ENCODE data around the gene PEF1.

PEF1 gene

GRCh38 chr1:31655756-31656155 is 11.1 kb upstream of the PEF1 start:
- TF ChIP-seq ARNT (IDR thresholded peaks at IDR 0.05) (no peak), TARDBP (IDR thresholded peaks at IDR 0.05) (no peak), ELF4 (IDR thresholded peaks at IDR 0.05) (no peak), ZNF384 (IDR thresholded peaks at IDR 0.05) (no peak), BHLHE40 (IDR thresholded peaks at IDR 0.05; ENCODE audit: borderline replicate concordance) (no peak)
- ChIA-PET POLR2A (no interaction called here), CTCF (interaction anchor here (1.2 kb wide), 1 partner anchor 60 kb away, joined by 3 read pairs; no protein-coding TSS in a partner anchor)
- DNase-seq (ENCODE audit: extremely low spot score) = no peak

DNA sequence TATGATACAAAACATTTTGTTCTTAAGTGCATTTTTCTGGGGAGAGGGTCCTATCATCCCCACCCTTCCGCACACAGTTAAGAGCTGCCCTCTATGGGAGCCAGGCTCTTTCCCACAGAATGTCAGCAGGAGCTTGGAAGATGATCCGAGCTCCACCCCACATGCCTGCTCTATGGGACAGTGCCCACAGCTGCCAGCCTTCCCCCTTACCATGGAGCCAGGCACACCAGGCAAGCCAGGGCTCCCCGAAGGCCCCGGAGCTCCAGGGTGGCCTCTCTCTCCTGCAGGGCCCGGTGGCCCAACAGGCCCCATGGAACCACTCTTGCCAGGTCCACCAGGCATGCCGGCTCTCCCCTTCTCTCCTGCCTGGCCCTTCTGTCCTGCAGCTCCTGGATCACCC is 10.4 kb upstream of the PEF1 start:
- POLR2A ChIA-PET = interaction anchor here (1.0 kb wide), 1 partner anchor 79 kb away, joined by 3 read pairs; no protein-coding TSS in a partner anchor
- DNase-seq (ENCODE audit: extremely low spot score) = no peak
- TF ChIP-seq L3MBTL2 (conservative IDR thresholded peaks at IDR 0.05) (no peak), TARDBP (IDR thresholded peaks at IDR 0.05) (no peak), ELF4 (IDR thresholded peaks at IDR 0.05) (no peak), FOXA1 (IDR thresholded peaks at IDR 0.05) (no peak)
- CTCF ChIA-PET = interaction anchor here (1.2 kb wide), 1 partner anchor 60 kb away, joined by 3 read pairs; no protein-coding TSS in a partner anchor

GRCh38 chr1:31654474-31654776 is 9.7 kb upstream of the PEF1 start:
- no peak for DNase-seq (ENCODE audit: extremely low spot score)
- TF ChIP-seq BHLHE40 (IDR thresholded peaks at IDR 0.05; ENCODE audit: borderline replicate concordance) (no peak), FOXA1 (IDR thresholded peaks at IDR 0.05) (no peak), CTBP1 (IDR thresholded peaks at IDR 0.05; ENCODE audit: borderline replicate concordance) (no peak), FOXK2 (IDR thresholded peaks at IDR 0.05) (no peak), LEF1 (IDR thresholded peaks at IDR 0.05; ENCODE audit: borderline replicate concordance) (no peak), TARDBP (IDR thresholded peaks at IDR 0.05) (no peak), SP1 (IDR thresholded peaks at IDR 0.05) (no peak), L3MBTL2 (conservative IDR thresholded peaks at IDR 0.05) (no peak), NFRKB (IDR thresholded peaks at IDR 0.05) (no peak), HDGF (IDR thresholded peaks at IDR 0.05; ENCODE audit: borderline replicate concordance) (no peak), FOXM1 (IDR thresholded peaks at IDR 0.05; ENCODE audit: borderline replicate concordance) (no peak), ARNT (IDR thresholded peaks at IDR 0.05) (no peak), SUZ12 (IDR thresholded peaks at IDR 0.05) (no peak), ZNF384 (IDR thresholded peaks at IDR 0.05) (no peak)
- POLR2A ChIA-PET = interaction anchor here (1.0 kb wide), 1 partner anchor 80 kb away, joined by 3 read pairs; no protein-coding TSS in a partner anchor
- CTCF ChIA-PET = interaction anchor here (0.9 to 1.2 kb wide), 2 partner anchors 10 to 61 kb away, joined by 3 to 4 read pairs; no protein-coding TSS in a partner anchor

DNA sequence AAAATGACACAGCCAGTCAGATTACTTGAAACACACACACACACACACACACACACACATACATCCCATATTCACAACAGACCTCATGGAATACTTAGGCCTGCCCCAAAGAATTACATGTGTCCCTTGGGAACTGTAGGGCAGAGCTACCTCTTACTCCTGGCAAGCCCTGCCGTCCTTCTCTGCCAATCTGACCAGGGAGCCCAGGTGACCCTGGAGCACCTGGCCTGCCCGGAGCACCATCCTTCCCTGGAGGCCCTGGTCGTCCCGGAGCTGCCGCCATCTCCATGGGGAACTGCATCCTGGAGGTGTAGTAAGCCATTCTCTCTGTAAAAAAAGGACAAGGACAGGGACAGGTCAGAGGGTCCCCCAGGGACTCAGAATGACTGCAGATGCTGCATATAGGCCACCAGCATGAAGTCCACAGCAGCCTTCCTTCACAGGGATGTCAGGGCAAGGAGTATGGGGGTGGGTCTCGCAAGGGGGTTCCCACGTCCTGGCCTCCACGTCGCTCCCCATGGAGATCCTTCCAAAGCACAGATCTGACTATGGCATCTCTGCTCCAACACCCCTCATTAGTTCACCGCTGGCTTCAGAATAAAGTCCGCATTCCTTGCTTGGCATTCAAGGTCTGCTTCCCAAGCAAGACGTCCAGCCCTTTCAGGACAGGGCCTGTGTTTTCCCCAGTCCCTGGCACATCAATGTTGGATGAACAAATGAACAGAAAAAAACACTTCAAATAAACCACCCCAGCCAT is 9.2 kb upstream of the PEF1 start:
- TF ChIP-seq NFRKB (IDR thresholded peaks at IDR 0.05) (no peak), HDGF (IDR thresholded peaks at IDR 0.05; ENCODE audit: borderline replicate concordance) (no peak), CTBP1 (IDR thresholded peaks at IDR 0.05; ENCODE audit: borderline replicate concordance) (no peak), SUZ12 (IDR thresholded peaks at IDR 0.05) (no peak), L3MBTL2 (conservative IDR thresholded peaks at IDR 0.05) (no peak), TARDBP (IDR thresholded peaks at IDR 0.05) (no peak), FOXM1 (IDR thresholded peaks at IDR 0.05; ENCODE audit: borderline replicate concordance) (no peak), ARNT (IDR thresholded peaks at IDR 0.05) (no peak), BHLHE40 (IDR thresholded peaks at IDR 0.05; ENCODE audit: borderline replicate concordance) (no peak), LEF1 (IDR thresholded peaks at IDR 0.05; ENCODE audit: borderline replicate concordance) (no peak), FOXK2 (IDR thresholded peaks at IDR 0.05) (no peak), ELF4 (IDR thresholded peaks at IDR 0.05) (no peak), SP1 (IDR thresholded peaks at IDR 0.05) (no peak), ZNF384 (IDR thresholded peaks at IDR 0.05) (no peak), FOXA1 (IDR thresholded peaks at IDR 0.05) (no peak)
- TF ChIP-seq, protein P1, sequence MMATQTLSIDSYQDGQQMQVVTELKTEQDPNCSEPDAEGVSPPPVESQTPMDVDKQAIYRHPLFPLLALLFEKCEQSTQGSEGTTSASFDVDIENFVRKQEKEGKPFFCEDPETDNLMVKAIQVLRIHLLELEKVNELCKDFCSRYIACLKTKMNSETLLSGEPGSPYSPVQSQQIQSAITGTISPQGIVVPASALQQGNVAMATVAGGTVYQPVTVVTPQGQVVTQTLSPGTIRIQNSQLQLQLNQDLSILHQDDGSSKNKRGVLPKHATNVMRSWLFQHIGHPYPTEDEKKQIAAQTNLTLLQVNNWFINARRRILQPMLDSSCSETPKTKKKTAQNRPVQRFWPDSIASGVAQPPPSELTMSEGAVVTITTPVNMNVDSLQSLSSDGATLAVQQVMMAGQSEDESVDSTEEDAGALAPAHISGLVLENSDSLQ (IDR thresholded peaks at IDR 0.05) = no peak
- no peak for DNase-seq (ENCODE audit: extremely low spot score)
- ChIA-PET POLR2A (no interaction called here), CTCF (interaction anchor here (0.9 kb wide), 1 partner anchor 10 kb away, joined by 4 read pairs; no protein-coding TSS in a partner anchor)

- POLR2A ChIA-PET = interaction anchor here (0.8 kb wide), 1 partner anchor 8 kb away, joined by 3 read pairs; the partner anchor contains the start of gene PEF1
- no peak for DNase-seq (ENCODE audit: extremely low spot score)
- CTCF ChIA-PET = interaction anchor here (0.5 kb wide), 1 partner anchor 184 kb away, joined by 3 read pairs; no protein-coding TSS in a partner anchor
- no peak for TF ChIP-seq FOXK2 (IDR thresholded peaks at IDR 0.05)
- no peak for TF ChIP-seq ARNT (IDR thresholded peaks at IDR 0.05)
- no peak for TF ChIP-seq HDGF (IDR thresholded peaks at IDR 0.05; ENCODE audit: borderline replicate concordance)
- TF ChIP-seq LEF1 (IDR thresholded peaks at IDR 0.05; ENCODE audit: borderline replicate concordance) = no peak
- TF ChIP-seq SUZ12 (IDR thresholded peaks at IDR 0.05) = no peak
- no peak for TF ChIP-seq BHLHE40 (IDR thresholded peaks at IDR 0.05; ENCODE audit: borderline replicate concordance)
- TF ChIP-seq NFRKB (IDR thresholded peaks at IDR 0.05) = no peak
- no peak for TF ChIP-seq SP1 (IDR thresholded peaks at IDR 0.05)
- no peak for TF ChIP-seq ZNF384 (IDR thresholded peaks at IDR 0.05)
- no peak for TF ChIP-seq L3MBTL2 (conservative IDR thresholded peaks at IDR 0.05)
- TF ChIP-seq CTBP1 (IDR thresholded peaks at IDR 0.05; ENCODE audit: borderline replicate concordance) = no peak
- TF ChIP-seq, protein P1 (IDR thresholded peaks at IDR 0.05) = no peak
- no peak for TF ChIP-seq FOXM1 (IDR thresholded peaks at IDR 0.05; ENCODE audit: borderline replicate concordance)
- TF ChIP-seq ELF4 (IDR thresholded peaks at IDR 0.05) = no peak
These were observed 8.3 kb upstream of the PEF1 start for GRCh38 chr1:31652891-31653499.

GRCh38 chr1:31651766-31652165 is 7.1 kb upstream of the PEF1 start:
- ChIA-PET CTCF (interaction anchor here (0.6 to 1.3 kb wide), 2 partner anchors 10 to 19 kb away, joined by 3 to 5 read pairs; no protein-coding TSS in a partner anchor), POLR2A (no interaction called here)
- DNase-seq (ENCODE audit: extremely low spot score) = no peak

More at GRCh38 chr1:31651766-31652165, 7.1 kb upstream of the PEF1 start:
- no peak for TF ChIP-seq L3MBTL2 (conservative IDR thresholded peaks at IDR 0.05)
- no peak for TF ChIP-seq ELF4 (IDR thresholded peaks at IDR 0.05)
- TF ChIP-seq NFRKB (IDR thresholded peaks at IDR 0.05) = no peak
- no peak for TF ChIP-seq TARDBP (IDR thresholded peaks at IDR 0.05)
- TF ChIP-seq SUZ12 (IDR thresholded peaks at IDR 0.05) = no peak
- no peak for TF ChIP-seq SP1 (IDR thresholded peaks at IDR 0.05)
- TF ChIP-seq ZNF384 (IDR thresholded peaks at IDR 0.05) = no peak
- TF ChIP-seq CTBP1 (IDR thresholded peaks at IDR 0.05; ENCODE audit: borderline replicate concordance) = no peak
- no peak for TF ChIP-seq FOXK2 (IDR thresholded peaks at IDR 0.05)
- no peak for TF ChIP-seq ARNT (IDR thresholded peaks at IDR 0.05)
- no peak for TF ChIP-seq FOXM1 (IDR thresholded peaks at IDR 0.05; ENCODE audit: borderline replicate concordance)
- TF ChIP-seq, protein P1 (IDR thresholded peaks at IDR 0.05) = no peak
- no peak for TF ChIP-seq HDGF (IDR thresholded peaks at IDR 0.05; ENCODE audit: borderline replicate concordance)
